GM08714 (cell line): ENCODE data around the gene TNFAIP8.

Experiments
- H3K4me3 ChIP-seq: fragments of 200-500 bp; sonication (Bioruptor generic); 2 replicates; pipeline ENCODE4 v1.5.1; 2014; ENCODE audit warnings: mild to moderate bottlenecking, low read length, inconsistent platforms
- ZNF274 ChIP-seq: IDR thresholded peaks from 2 replicates; pipeline ENCODE4 v1.6.1; 2012; ENCODE audit warnings: mild to moderate bottlenecking, low read depth, low read length

Gene TNFAIP8

GRCh38 chr5:119355685-119356611 lies at the start of gene TNFAIP8:
TNFAIP8 (plus strand) TSS chr5:119356019; CDS start chr5:119356091, 72 bp downstream.
- TF ChIP-seq ZNF274 = no peak
- H3K4me3 ChIP-seq = peak within 1 kb of the TSS; percentile 90

GRCh38 chr5:119307170-119307569 lies 48.6 kb upstream of the TNFAIP8 start:
- no peak overlapping the region for H3K4me3 ChIP-seq
- TF ChIP-seq ZNF274 = no peak

GRCh38 chr5:119309326-119309725 lies 46.5 kb upstream of the TNFAIP8 start:
- no peak for TF ChIP-seq ZNF274
- peak overlapping the region; percentile 16; the same call in 1 of the 2 replicates for H3K4me3 ChIP-seq

- no peak overlapping the region for H3K4me3 ChIP-seq
- no peak for TF ChIP-seq ZNF274
Observed at GRCh38 chr5:119311688-119312087, 44.1 kb upstream of the TNFAIP8 start.

- TF ChIP-seq ZNF274 = no peak
- H3K4me3 ChIP-seq = no peak overlapping the region
Observed at GRCh38 chr5:119312403-119312802, 43.4 kb upstream of the TNFAIP8 start.

- H3K4me3 ChIP-seq = no peak overlapping the region
- no peak for TF ChIP-seq ZNF274
Observed at GRCh38 chr5:119313197-119313596, 42.6 kb upstream of the TNFAIP8 start.

- no peak overlapping the region for H3K4me3 ChIP-seq
Observed at GRCh38 chr5:119313658-119314605, 41.9 kb upstream of the TNFAIP8 start.

GRCh38 chr5:119315516-119315949 lies 40.3 kb upstream of the TNFAIP8 start:
- no peak for TF ChIP-seq ZNF274
- no peak overlapping the region for H3K4me3 ChIP-seq

More at GRCh38 chr5:119313658-119314605, 41.9 kb upstream of the TNFAIP8 start:
- no peak for TF ChIP-seq ZNF274

GRCh38 chr5:119316086-119316485 lies 39.7 kb upstream of the TNFAIP8 start:
- no peak overlapping the region for H3K4me3 ChIP-seq
- no peak for TF ChIP-seq ZNF274

GRCh38 chr5:119316906-119317305 lies 38.9 kb upstream of the TNFAIP8 start:
- H3K4me3 ChIP-seq = no peak overlapping the region
- no peak for TF ChIP-seq ZNF274

GRCh38 chr5:119318256-119318894 lies 37.4 kb upstream of the TNFAIP8 start:
- H3K4me3 ChIP-seq = no peak overlapping the region
- no peak for TF ChIP-seq ZNF274

GRCh38 chr5:119319401-119319800 lies 36.4 kb upstream of the TNFAIP8 start:
- H3K4me3 ChIP-seq = no peak overlapping the region
- TF ChIP-seq ZNF274 = no peak

- H3K4me3 ChIP-seq = no peak overlapping the region
- TF ChIP-seq ZNF274 = no peak
Observed at GRCh38 chr5:119319890-119320289, 35.9 kb upstream of the TNFAIP8 start.

- no peak overlapping the region for H3K4me3 ChIP-seq
- no peak for TF ChIP-seq ZNF274
Observed at GRCh38 chr5:119321569-119322311, 34.1 kb upstream of the TNFAIP8 start.
